Pancreas (tissue), 10 donors: ENCODE measurements around the gene LHFPL3. TPM values are rescaled to one million over a fixed set of nuclear protein-coding genes. Genes with fewer than 3 reads are reported as not detected.

Experiments
- ATAC-seq, 4 donors: fragments of 200-7000 bp; cut with Tn5 transposase; one replicate each; pipeline versions ENCODE4 v1.8.0 to v1.9.1; 2020; ENCODE audit warnings: mild to moderate bottlenecking in 4 of 4, moderate library complexity in 4 of 4
- DNase-seq, 6 donors: peaks; one replicate each; pipeline ENCODE4 v3.0.0-alpha.2; 2020
- FAIRE-seq: peaks from 2 replicates; lab custom pipeline; 2012; peaks lifted over from hg19 to GRCh38; lab: Jason Lieb, UNC
- H3K27ac ChIP-seq, 4 donors: fragments of 200-600 bp; sonication (generic); 1 replicate in 3 of 4; 2 replicates in 1 of 4; pipeline versions ENCODE4 v1.5.0 to v1.8.0; 2020
- H3K27me3 ChIP-seq, 4 donors: fragments of 200-600 bp; one replicate each; pipeline ENCODE4 v1.8.0; 2021
- H3K36me3 ChIP-seq, 3 donors: fragments of 200-600 bp; sonication (generic) in 1 of 3; one replicate each; pipeline versions ENCODE4 v1.5.0 to v1.8.0; 2020 to 2021
- H3K4me1 ChIP-seq, 3 donors: fragments of 200-600 bp; one replicate each; pipeline ENCODE4 v1.8.0; 2021
- H3K4me3 ChIP-seq, 4 donors: fragments of 200-600 bp; sonication (generic) in 2 of 4; one replicate each; pipeline versions ENCODE4 v1.5.0 to v1.8.0; 2020 to 2021
- H3K9me3 ChIP-seq, 4 donors: fragments of 200-600 bp; one replicate each; pipeline ENCODE4 v1.8.0; 2021
- WGBS, 2 donors: extraction: QIAGEN DNeasy Blood & Tissue Kit; methylation state at CpG; one replicate each; pipeline ENCODE4 v1.1.7; 2013; 5-methylcytosine and 5-hydroxymethylcytosine counted together
- intact Hi-C, 3 donors: fragments of 100-400 bp; cut with DNase I; formaldehyde crosslinking; loops; one replicate each; pipeline versions ENCODE4 v1.11.1 to v1.14.2; 2022
- polyA plus RNA-seq, 2 donors: library from polyadenylated mRNA; stranded (reverse); fragments of 200-250 nt; gene quantifications; one replicate each; pipeline ENCODE4 v1.2.3, GENCODE V29; 2013
- total RNA-seq, 6 donors: library from RNA; stranded (reverse); fragmentation: NEBNext Ultra II Directional in 4 of 6; extraction: Animal tissue kit (Norgen Biotek cat#: 25700) in 4 of 6; gene quantifications; one replicate each; pipeline versions ENCODE4 v1.2.1 to v1.2.4, GENCODE V29; 2021 to 2023
- TF ChIP-seq, protein P1 (sequence below), 4 donors: fragments of 200-600 bp; sonication (generic) in 3 of 4; IDR thresholded peaks; one replicate each; pipeline versions ENCODE4 v1.5.0 to v1.8.0; 2021; ENCODE audit warnings: antibody characterized with exemption in 4 of 4
- donor health status: healthy with polysubstance abuse.
- donor health status: DM: no; HTN: no; CAD: no; lungs with moderate emphysema.
- donor health status: DM: no; HTN: no; CAD: no.
- donor health status: control.
- donor health status: control.
- donor health status: Bipolar disorder and iron deficiency.
- donor health status: DM: yes; HTN: yes; CAD: no.
- donor health status: DM: no; HTN: no; CAD: no.
- donor health status: DM: no; HTN: no; CAD: no.
- donor health status: DM: yes; HTN: yes; CAD: no.

Gene LHFPL3
- total and polyA plus RNA-seq, 8 donors: not detected

DNA sequence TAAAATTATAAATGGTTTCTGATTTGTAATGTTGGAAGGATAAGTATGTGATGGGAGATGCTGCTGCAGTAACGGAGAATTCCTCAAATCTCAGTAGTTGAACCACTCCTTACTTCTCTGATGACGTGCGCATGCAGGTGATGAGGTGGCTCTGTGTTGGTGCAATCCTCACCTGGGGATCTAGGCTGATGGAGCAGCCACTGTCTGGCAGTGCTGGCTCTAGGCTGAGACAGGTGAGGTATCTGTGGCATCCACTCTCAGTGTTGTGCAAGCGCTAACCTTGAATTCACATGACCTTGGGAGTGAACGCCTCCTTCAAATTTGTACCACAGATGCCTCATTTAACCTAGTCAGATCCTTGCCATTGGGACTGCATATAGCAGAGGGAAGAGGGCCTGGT is 35.0 kb downstream of the LHFPL3 start:
- no peaks in the 10 kb centered on the region for H3K27me3 ChIP-seq
- H3K4me3 ChIP-seq: no peak overlapping the region
- no peaks in the 10 kb centered on the region for H3K4me1 ChIP-seq
- ATAC-seq (no peak), FAIRE-seq (no peak), DNase-seq (no peak)
- WGBS, 2 donors: 65 to 76% methylated on average over 5 of the region's 5 CpGs
- H3K9me3 ChIP-seq: no peaks in the 10 kb centered on the region
- TF ChIP-seq, protein P1, sequence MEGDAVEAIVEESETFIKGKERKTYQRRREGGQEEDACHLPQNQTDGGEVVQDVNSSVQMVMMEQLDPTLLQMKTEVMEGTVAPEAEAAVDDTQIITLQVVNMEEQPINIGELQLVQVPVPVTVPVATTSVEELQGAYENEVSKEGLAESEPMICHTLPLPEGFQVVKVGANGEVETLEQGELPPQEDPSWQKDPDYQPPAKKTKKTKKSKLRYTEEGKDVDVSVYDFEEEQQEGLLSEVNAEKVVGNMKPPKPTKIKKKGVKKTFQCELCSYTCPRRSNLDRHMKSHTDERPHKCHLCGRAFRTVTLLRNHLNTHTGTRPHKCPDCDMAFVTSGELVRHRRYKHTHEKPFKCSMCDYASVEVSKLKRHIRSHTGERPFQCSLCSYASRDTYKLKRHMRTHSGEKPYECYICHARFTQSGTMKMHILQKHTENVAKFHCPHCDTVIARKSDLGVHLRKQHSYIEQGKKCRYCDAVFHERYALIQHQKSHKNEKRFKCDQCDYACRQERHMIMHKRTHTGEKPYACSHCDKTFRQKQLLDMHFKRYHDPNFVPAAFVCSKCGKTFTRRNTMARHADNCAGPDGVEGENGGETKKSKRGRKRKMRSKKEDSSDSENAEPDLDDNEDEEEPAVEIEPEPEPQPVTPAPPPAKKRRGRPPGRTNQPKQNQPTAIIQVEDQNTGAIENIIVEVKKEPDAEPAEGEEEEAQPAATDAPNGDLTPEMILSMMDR (IDR thresholded peaks at IDR 0.05): no peak
- H3K27ac ChIP-seq: no peak overlapping the region
- no peaks in the 10 kb centered on the region for H3K36me3 ChIP-seq
- intact Hi-C loops: no loop called here

DNA sequence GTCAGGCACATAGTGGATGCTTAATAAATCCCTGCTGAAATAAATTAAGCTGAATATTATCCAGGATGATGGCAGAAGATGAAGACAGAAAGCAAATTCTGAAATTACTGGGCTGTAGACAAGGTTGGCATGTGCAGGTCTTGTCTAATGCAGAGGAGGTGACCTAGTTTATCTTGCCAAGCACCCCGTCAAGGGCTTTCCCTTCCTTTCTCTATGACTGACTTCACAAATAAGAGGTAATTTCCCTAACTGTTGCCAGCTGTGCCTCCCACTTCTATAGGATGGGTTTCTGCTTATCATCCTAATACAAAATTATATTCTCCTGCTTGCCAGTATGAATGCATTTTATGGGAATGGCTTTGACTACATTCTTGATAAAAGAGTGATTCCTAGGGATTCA is 38.0 kb downstream of the LHFPL3 start:
- no peaks in the 10 kb centered on the region for H3K27me3 ChIP-seq
- H3K36me3 ChIP-seq: no peaks in the 10 kb centered on the region
- H3K27ac ChIP-seq: no peak overlapping the region
- H3K4me1 ChIP-seq: no peaks in the 10 kb centered on the region
- FAIRE-seq (no peak), DNase-seq (no peak), ATAC-seq (no peak)
- intact Hi-C loops: no loop called here
- TF ChIP-seq, protein P1 (IDR thresholded peaks at IDR 0.05): no peak
- 56% methylated on average over 1 of the region's 1 CpG for WGBS, 2 donors
- H3K9me3 ChIP-seq: no peaks in the 10 kb centered on the region
- H3K4me3 ChIP-seq: no peak overlapping the region

DNA sequence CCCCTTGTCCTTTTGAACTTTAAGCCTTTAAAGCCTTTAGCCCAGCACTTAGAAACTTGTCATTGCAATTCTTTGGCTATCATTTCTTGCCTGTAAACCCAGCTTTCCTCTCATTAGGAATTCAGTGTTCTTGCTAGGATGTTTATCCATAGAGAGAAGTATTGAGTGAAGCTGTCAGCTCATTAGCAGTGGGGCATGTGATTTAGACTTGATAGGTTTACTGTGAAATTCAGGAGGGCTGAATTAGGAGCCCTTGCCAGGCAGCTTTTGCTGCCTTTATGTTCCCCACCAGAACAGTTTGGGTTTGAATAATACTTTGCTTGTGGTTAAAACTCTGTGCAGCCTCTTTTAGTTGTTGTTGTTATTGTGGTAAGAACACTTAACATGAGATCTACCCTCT is 39.5 kb downstream of the LHFPL3 start:
- Histone ChIP-seq H3K4me1 (no peaks in the 10 kb centered on the region), H3K9me3 (no peaks in the 10 kb centered on the region), H3K27me3 (no peaks in the 10 kb centered on the region), H3K36me3 (no peaks in the 10 kb centered on the region), H3K27ac (no peak overlapping the region), H3K4me3 (no peak overlapping the region)
- intact Hi-C loops: no loop called here
- TF ChIP-seq, protein P1 (IDR thresholded peaks at IDR 0.05): no peak
- DNase-seq (no peak), FAIRE-seq (no peak), ATAC-seq (no peak)

DNA sequence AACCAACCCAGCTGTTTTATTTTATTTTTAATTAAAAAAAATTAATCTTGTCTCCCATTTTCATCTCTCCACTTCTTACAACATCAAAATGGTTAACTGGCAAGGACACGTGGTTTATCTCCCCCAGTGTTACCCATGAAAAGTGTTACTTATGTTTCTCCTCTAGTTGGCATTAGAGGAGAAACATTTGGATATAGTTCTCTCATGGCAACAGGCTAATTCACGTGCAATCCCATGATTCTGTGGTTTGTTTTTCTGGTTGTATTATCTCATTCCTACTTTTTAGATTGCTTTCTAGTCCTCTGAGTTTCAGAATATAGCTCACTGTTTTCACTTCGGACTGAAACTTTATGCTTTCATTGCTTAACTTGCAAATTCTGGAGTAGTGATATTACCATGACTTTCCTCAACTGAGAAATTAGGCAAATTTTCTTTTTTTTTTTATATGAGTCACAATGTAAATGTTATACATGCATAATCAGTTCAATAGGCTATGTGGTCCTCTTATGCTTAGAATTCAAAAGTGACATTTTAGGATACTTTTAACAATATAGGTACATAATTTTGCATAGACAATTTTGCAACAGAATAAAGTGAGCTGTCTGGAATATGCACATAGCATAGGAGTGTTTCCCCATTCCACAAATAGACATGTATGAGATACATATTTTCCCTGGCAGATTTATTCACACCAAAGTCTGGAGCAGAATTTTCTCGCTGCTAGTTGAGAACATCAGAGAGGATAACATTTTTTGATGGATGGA is 43.0 kb downstream of the LHFPL3 start:
- 40 to 51% methylated on average over 4 of the region's 4 CpGs for WGBS, 2 donors
- TF ChIP-seq, protein P1 (IDR thresholded peaks at IDR 0.05): no peak
- no peaks in the 10 kb centered on the region for H3K9me3 ChIP-seq
- ATAC-seq (no peak), FAIRE-seq (no peak), DNase-seq (no peak)
- H3K36me3 ChIP-seq: no peaks in the 10 kb centered on the region
- H3K4me3 ChIP-seq: no peak overlapping the region
- intact Hi-C loops: no loop called here
- no peaks in the 10 kb centered on the region for H3K27me3 ChIP-seq
- no peak overlapping the region for H3K27ac ChIP-seq
- H3K4me1 ChIP-seq: no peaks in the 10 kb centered on the region

DNA sequence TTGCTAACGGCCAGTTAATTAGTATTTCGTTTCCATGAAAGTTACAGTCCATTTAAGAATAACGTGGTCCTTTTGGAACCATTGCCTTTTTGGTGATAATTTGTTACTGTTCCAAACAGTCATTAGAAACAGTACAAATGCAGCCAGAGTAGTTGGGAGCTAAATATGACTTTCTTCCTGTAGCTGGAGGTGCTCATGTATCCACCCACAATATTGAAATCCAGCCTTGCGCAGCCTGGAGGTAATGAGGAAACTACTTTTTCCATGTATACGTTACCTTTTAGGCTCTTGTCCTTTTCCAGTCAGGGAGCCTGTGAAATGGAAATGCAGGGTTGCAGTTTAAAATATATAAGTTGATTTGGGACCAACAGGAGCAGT is 43.6 kb downstream of the LHFPL3 start:
- TF ChIP-seq, protein P1 (IDR thresholded peaks at IDR 0.05): no peak
- intact Hi-C loops: no loop called here
- Histone ChIP-seq H3K4me1 (no peaks in the 10 kb centered on the region), H3K27me3 (no peaks in the 10 kb centered on the region), H3K27ac (no peak overlapping the region), H3K36me3 (no peaks in the 10 kb centered on the region), H3K4me3 (no peak overlapping the region), H3K9me3 (no peaks in the 10 kb centered on the region)
- no peak for FAIRE-seq
- WGBS, 2 donors: 68 to 77% methylated on average over 5 of the region's 5 CpGs
- no peak for DNase-seq
- no peak for ATAC-seq
